Glutamatergic neuron (in vitro differentiated cells): Measurements from ENCODE around the gene CNNM1. TPM values are rescaled to one million over a fixed set of nuclear protein-coding genes. Genes with fewer than 3 reads are reported as not detected.

Source experiments
- DNase-seq: peaks from one replicate; pipeline ENCODE4 v3.0.0; 2022
- H3K27ac Mint-ChIP-seq: one replicate; pipeline ENCODE4 v1.8.0; 2020; ENCODE audit warnings: mild to moderate bottlenecking, mixed read lengths, inconsistent platforms; ENCODE audit not compliant: unreplicated experiment
- H3K27me3 Mint-ChIP-seq: one replicate; pipeline ENCODE4 v1.8.0; 2020; ENCODE audit warnings: mild to moderate bottlenecking, moderate library complexity, mixed read lengths, inconsistent platforms; ENCODE audit not compliant: unreplicated experiment
- H3K36me3 Mint-ChIP-seq: one replicate; pipeline ENCODE4 v1.8.0; 2020; ENCODE audit warnings: mild to moderate bottlenecking, mixed read lengths, inconsistent platforms; ENCODE audit not compliant: unreplicated experiment
- H3K4me1 Mint-ChIP-seq: one replicate; pipeline ENCODE4 v1.8.0; 2020; ENCODE audit warnings: mild to moderate bottlenecking, low read depth, mixed read lengths, inconsistent platforms; ENCODE audit not compliant: unreplicated experiment
- H3K4me3 Mint-ChIP-seq: one replicate; pipeline ENCODE4 v1.8.0; 2020; ENCODE audit warnings: mild to moderate bottlenecking, mixed read lengths, inconsistent platforms; ENCODE audit not compliant: unreplicated experiment
- H3K9me3 Mint-ChIP-seq: one replicate; pipeline ENCODE4 v1.8.0; 2020; ENCODE audit warnings: mild to moderate bottlenecking, moderate library complexity, mixed read lengths, inconsistent platforms; ENCODE audit not compliant: unreplicated experiment
- CTCF ChIP-seq: fragments of 200-600 bp; sonication (generic); IDR thresholded peaks from one replicate; pipeline ENCODE4 v1.5.0; 2021; ENCODE audit not compliant: partially characterized antibody, unreplicated experiment
- total RNA-seq: library from RNA; stranded (reverse); fragmentation: NEBNext Ultra II Directional; extraction: Animal tissue kit (Norgen Biotek cat#: 25700); gene quantifications from one replicate; pipeline ENCODE4 v1.2.1, GENCODE V29; 2021; ENCODE audit not compliant: unreplicated experiment

Gene CNNM1
- total RNA-seq, 1 donor from 2014 or later = 0.10 TPM

DNA sequence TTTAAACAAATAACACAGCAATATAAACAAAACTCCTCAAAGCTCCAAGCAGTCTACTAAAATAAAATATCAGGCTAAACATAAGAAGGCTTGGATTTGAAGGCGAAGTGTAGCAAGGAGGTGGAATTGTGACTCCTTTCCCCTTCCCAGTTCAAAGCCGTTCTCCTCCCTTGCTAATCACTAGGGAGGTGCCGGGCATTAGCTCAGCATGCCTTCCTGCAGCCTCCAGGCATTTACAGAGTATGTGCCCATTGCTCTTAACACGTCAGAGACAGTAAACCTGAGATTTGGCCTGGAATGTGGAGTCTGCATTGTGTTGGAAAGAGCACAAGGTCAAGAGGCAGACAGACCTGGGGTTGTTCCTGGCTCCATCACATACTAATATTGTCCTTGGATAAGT is 15.6 kb downstream of the CNNM1 start:
- Mint-ChIP-seq H3K27ac (no peak overlapping the region), H3K36me3 (no peaks in the 10 kb centered on the region), H3K4me3 (no peak overlapping the region), H3K27me3 (no peaks in the 10 kb centered on the region), H3K9me3 (no peaks in the 10 kb centered on the region), H3K4me1 (no peaks in the 10 kb centered on the region)
- no peak for TF ChIP-seq CTCF
- DNase-seq = no peak

GRCh38 chr10:99345350-99345749 is 16.2 kb downstream of the CNNM1 start:
- Mint-ChIP-seq H3K27me3 (no peaks in the 10 kb centered on the region), H3K36me3 (no peaks in the 10 kb centered on the region), H3K9me3 (no peaks in the 10 kb centered on the region), H3K27ac (no peak overlapping the region), H3K4me1 (no peaks in the 10 kb centered on the region), H3K4me3 (no peak overlapping the region)
- no peak for DNase-seq
- no peak for TF ChIP-seq CTCF

- TF ChIP-seq CTCF = no peak
- Mint-ChIP-seq H3K27ac (no peak overlapping the region), H3K4me1 (no peaks in the 10 kb centered on the region), H3K4me3 (no peak overlapping the region), H3K36me3 (no peaks in the 10 kb centered on the region), H3K9me3 (no peaks in the 10 kb centered on the region), H3K27me3 (no peaks in the 10 kb centered on the region)
- DNase-seq = no peak
Observed at GRCh38 chr10:99346247-99346646, 17.1 kb downstream of the CNNM1 start.

DNA sequence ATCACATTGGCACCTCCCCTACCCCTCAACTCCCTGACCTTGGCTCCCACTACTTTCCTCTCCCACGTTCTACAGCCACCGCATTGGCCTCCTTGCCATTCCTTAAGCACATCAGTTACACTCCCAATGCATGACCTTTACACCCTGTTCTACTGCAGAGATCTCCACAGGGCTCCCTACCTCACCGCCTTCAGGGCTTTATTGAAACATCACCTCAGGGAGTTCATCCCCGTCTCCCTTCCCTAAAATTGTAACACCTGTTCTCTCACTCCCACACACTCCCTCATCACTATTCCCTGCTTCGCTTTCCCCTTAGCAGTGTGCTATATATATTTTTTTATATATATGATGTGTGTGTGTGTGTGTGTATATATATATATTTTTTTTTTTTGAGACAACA is 18.5 kb downstream of the CNNM1 start:
- H3K4me3 Mint-ChIP-seq = no peak overlapping the region
- no peak overlapping the region for H3K27ac Mint-ChIP-seq
- H3K4me1 Mint-ChIP-seq = no peaks in the 10 kb centered on the region
- DNase-seq = no peak
- TF ChIP-seq CTCF = no peak
- H3K9me3 Mint-ChIP-seq = no peaks in the 10 kb centered on the region
- no peaks in the 10 kb centered on the region for H3K36me3 Mint-ChIP-seq
- no peaks in the 10 kb centered on the region for H3K27me3 Mint-ChIP-seq

DNA sequence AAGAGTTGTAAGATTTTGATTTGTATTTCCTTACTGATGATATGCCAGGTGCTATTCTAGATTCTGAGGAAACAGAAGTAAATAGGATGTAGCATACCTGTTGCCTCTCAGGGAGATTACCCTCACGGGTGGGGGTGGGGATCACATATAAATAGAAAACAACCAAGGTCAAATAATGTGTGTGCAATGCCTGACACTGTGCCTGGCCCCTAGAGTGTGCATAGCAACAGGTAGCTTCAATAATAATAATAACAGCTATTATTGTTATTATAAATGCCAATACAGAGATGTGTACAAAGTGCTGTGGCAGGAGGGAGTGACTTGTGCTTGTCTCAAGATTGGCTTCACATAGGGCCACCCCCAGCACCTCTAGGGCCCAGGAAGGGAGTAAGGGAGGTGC is 24.0 kb downstream of the CNNM1 start:
- TF ChIP-seq CTCF = no peak
- Mint-ChIP-seq H3K27ac (no peak overlapping the region), H3K4me3 (no peak overlapping the region)

More for the DNA sequence above, 24.0 kb downstream of the CNNM1 start:
- H3K9me3 Mint-ChIP-seq = no peaks in the 10 kb centered on the region
- DNase-seq = no peak
- H3K4me1 Mint-ChIP-seq = no peaks in the 10 kb centered on the region
- H3K27me3 Mint-ChIP-seq = no peaks in the 10 kb centered on the region
- no peaks in the 10 kb centered on the region for H3K36me3 Mint-ChIP-seq
